GM13977 (cell line): ENCODE results near the gene ZNF334.

Experiments used
- DNase-seq: peaks from one replicate; pipeline ENCODE4 v3.0.0; 2012; ENCODE audit warnings: low spot score
- CTCF ChIP-seq: IDR thresholded peaks from 2 replicates; pipeline ENCODE4 v1.5.1; 2012; ENCODE audit warnings: mild to moderate bottlenecking, control low read depth; ENCODE audit not compliant: insufficient read depth; ENCODE audit errors: extremely low read depth, missing control alignments
- in situ Hi-C: fragments of 300-500 bp; cut with MboI; formaldehyde crosslinking; loops from one replicate; pipeline ENCODE4 v1.12.0; 2022; ENCODE audit warnings: low sequenced_read_pairs, low pct_unique_long_range_greater_than_20kb, mixed read lengths, inconsistent platforms; ENCODE audit not compliant: unreplicated experiment

Gene ZNF334

DNA sequence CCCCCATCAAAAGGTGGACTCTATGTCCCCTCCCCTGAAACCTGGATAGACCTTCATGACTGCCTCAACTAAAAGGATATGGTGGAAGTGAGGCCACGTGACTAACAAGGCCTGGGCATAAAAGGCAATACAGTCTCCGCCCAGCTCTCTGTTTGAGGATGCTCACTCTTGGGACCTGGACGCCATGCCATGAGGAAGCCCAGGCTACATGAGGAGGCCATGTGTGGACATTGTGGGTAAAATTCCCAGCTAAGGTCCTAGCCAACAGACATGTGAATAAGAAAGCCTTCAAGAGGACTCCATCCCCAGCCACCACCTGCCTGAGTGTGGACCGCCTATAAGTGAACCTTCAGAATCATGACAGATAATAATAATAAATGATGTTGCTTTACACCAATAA is 7.2 kb upstream of the ZNF334 start:
- in situ Hi-C loops = loop anchor here (10.0 kb wide), 1 partner anchor 164 kb away; the partner anchor contains the start of gene TP53RK
- TF ChIP-seq CTCF = no peak
- no peak for DNase-seq

- no peak for TF ChIP-seq CTCF
- in situ Hi-C loops = loop anchor here (10.0 kb wide), 1 partner anchor 165 kb away; the partner anchor contains the start of gene TP53RK
Measured at GRCh38 chr20:46519471-46520068, 6.2 kb upstream of the ZNF334 start.

GRCh38 chr20:46509523-46509922 is 3.8 kb downstream of the ZNF334 start:
- no peak for TF ChIP-seq CTCF
- DNase-seq = no peak
- in situ Hi-C loops = no loop called here

More at GRCh38 chr20:46519471-46520068, 6.2 kb upstream of the ZNF334 start:
- no peak for DNase-seq

GRCh38 chr20:46507760-46508407 is 5.5 kb downstream of the ZNF334 start:
- no peak for DNase-seq
- no peak for TF ChIP-seq CTCF
- in situ Hi-C loops = no loop called here

DNA sequence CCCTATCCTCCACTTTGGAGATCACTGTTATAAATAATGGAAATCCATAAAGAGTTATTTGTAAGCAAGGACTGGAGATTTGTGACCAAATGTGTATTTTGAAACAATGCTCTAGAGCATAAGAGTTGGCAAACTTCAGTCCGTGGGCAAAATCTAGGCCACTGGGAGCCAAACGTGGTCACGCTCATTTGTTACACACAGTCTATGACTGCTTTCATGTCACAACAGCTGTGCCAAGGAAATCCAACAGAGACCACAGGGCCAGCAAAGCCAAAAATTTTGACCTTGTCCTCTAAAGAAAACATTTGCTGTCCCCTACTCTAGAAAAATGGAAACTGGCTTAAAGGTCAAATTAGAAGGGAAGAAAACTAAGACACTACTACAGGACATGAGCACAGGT is 7.9 kb downstream of the ZNF334 start:
- no peak for DNase-seq
- TF ChIP-seq CTCF = no peak
- in situ Hi-C loops = no loop called here

GRCh38 chr20:46501961-46502360 is 11.4 kb downstream of the ZNF334 start:
- DNase-seq = no peak
- TF ChIP-seq CTCF = no peak
- in situ Hi-C loops = no loop called here
